HG03175 (cell line): ENCODE data around the gene CLHC1.
"Not testable (repeated sequence)": the region's sequence is repeated elsewhere in the genome, so short reads cannot be mapped to it uniquely, and the experiment has no call there.

Experiments
- ATAC-seq: cut with Tn5 transposase; IDR thresholded peaks from one replicate; pipeline ENCODE4 v1.9.1; 2021; ENCODE audit warnings: mild to moderate bottlenecking, moderate library complexity; ENCODE audit not compliant: unreplicated experiment

Gene CLHC1

GRCh38 chr2:55137024-55137958, 94.8 kb downstream of the CLHC1 start:
- no peak for ATAC-seq

- ATAC-seq, result no peak
Measured at GRCh38 chr2:55136138-55136541, 96.0 kb downstream of the CLHC1 start.

DNA sequence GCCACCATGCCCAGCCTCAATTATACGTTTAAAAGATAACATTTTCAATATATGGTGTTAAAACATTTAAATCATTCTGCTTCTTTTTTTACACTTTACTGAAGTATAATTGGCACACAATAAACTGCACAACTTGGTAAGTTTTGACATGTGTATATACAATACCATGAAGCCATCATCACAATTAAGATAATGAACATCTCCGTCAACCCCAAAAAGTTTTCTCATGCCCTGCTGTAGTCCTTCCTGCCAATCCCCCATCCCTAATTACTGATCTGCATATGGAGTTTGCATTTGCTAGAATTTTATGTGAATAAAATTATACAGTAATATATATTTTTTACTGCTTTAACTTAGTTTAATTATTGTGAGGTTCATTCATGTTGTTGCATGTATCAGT, 96.6 kb downstream of the CLHC1 start:
- ATAC-seq, result no peak

- no peak for ATAC-seq
Measured at GRCh38 chr2:55134316-55134706, 97.8 kb downstream of the CLHC1 start.

- ATAC-seq, result peak; percentile 93
Measured at GRCh38 chr2:55133467-55134315, 98.4 kb downstream of the CLHC1 start.

- no peak for ATAC-seq
Measured at GRCh38 chr2:55130849-55131248, 101.2 kb downstream of the CLHC1 start.

DNA sequence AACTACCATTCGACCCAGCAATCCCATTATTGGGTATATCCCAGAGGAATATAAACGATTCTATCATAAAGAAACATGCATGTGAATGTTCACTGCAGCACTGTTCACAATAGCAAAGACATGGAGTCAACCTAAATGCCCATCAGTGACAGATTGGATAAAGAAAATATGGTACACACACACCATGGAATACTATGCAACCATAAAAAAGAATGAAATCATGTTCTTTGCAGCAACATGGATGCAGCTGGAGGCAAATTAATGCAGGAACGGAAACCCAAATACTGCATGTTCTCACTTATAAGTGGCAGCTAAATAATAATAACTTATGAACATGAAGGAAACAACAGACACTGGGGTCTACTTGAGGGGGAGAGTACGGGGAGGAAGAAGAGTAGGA, 105.5 kb downstream of the CLHC1 start:
- ATAC-seq, result not testable (repeated sequence)
